Measurements from ENCODE around the gene REV3L. TPM values are rescaled to one million over a fixed set of nuclear protein-coding genes. Genes with fewer than 3 reads are reported as not detected.

REV3L gene
- total RNA-seq, 1 donor from 2014 or later: 22.2 TPM

DNA sequence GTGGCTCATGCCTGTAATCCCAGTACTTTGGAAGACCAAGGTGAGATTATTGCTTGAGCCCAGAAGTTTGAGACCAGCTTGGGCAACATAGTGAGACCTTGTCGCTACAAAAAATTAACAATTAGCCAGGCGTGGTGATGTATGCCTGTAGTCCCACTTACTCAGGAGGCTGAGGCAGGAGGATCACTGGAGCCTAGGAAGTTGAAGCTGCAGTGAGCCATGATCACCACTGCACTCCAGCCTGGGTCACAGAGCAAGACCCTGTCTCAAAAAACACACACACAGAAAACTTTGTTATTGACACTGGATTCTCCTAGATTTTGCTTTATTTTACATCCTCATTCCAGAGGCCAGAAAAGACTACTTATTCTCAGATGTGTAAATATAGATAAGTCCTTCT, 9.5 kb upstream of the REV3L start:
- Mint-ChIP-seq H3K4me1 (peaks cover 18% of the 10 kb centered on the region), H3K36me3 (ENCODE audit: low read depth) (peaks cover 7% of the 10 kb centered on the region), H3K9me3 (no peaks in the 10 kb centered on the region), H3K27ac (ENCODE audit: unreplicated experiment) (no peak overlapping the region), H3K4me3 (no peak overlapping the region), H3K27me3 (ENCODE audit: low read depth) (no peaks in the 10 kb centered on the region)
- no peak for DNase-seq (ENCODE audit: low read depth, low spot score)
- TF ChIP-seq, protein P1, sequence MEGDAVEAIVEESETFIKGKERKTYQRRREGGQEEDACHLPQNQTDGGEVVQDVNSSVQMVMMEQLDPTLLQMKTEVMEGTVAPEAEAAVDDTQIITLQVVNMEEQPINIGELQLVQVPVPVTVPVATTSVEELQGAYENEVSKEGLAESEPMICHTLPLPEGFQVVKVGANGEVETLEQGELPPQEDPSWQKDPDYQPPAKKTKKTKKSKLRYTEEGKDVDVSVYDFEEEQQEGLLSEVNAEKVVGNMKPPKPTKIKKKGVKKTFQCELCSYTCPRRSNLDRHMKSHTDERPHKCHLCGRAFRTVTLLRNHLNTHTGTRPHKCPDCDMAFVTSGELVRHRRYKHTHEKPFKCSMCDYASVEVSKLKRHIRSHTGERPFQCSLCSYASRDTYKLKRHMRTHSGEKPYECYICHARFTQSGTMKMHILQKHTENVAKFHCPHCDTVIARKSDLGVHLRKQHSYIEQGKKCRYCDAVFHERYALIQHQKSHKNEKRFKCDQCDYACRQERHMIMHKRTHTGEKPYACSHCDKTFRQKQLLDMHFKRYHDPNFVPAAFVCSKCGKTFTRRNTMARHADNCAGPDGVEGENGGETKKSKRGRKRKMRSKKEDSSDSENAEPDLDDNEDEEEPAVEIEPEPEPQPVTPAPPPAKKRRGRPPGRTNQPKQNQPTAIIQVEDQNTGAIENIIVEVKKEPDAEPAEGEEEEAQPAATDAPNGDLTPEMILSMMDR (conservative IDR thresholded peaks at IDR 0.05): no peak

DNA sequence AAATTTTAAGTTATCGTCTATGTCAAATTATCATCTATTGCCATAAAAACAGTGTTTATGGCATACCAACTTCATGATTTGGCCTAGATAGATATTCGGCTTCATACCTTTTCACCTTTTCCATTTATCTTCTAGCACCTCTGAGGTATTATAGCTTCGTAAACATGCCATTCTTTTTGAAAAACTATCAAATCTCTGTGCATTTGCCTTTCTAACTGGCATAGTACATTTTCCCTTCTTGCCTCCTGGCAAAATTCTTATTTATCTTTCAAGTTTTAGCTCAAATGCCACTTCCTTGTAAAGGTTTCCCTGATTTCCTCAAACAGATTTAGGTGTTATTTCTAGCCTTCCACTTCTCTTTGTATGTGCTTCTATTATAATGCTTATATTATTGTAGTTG, 7.0 kb upstream of the REV3L start:
- no peak overlapping the region for H3K27ac Mint-ChIP-seq (ENCODE audit: unreplicated experiment)
- TF ChIP-seq, protein P1 (conservative IDR thresholded peaks at IDR 0.05): no peak
- peaks cover 20% of the 10 kb centered on the region for H3K4me1 Mint-ChIP-seq
- H3K9me3 Mint-ChIP-seq: no peaks in the 10 kb centered on the region
- DNase-seq (ENCODE audit: low read depth, low spot score): no peak
- no peak overlapping the region for H3K4me3 Mint-ChIP-seq
- no peaks in the 10 kb centered on the region for H3K27me3 Mint-ChIP-seq (ENCODE audit: low read depth)
- H3K36me3 Mint-ChIP-seq (ENCODE audit: low read depth): peaks cover 15% of the 10 kb centered on the region

DNA sequence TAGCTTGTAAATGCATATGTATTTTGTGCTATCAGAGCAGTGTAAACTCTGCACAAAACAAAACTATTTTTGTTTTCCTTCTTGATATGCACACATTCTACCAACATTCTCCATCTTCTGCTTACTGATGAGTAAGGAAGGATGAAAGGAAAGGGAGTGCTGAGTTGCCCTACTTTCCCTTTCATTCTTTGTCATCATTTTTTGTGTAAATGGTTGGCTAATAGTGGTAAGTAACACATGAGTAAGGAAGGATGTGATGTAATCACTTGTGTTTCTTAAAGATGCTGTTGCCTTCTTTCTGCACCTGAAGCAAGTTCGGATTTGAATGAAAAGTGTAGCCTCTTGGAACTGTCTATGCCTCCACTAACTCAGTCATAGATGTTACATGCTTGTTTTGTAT, 4.6 kb upstream of the REV3L start:
- peaks cover 18% of the 10 kb centered on the region for H3K36me3 Mint-ChIP-seq (ENCODE audit: low read depth)

DNA sequence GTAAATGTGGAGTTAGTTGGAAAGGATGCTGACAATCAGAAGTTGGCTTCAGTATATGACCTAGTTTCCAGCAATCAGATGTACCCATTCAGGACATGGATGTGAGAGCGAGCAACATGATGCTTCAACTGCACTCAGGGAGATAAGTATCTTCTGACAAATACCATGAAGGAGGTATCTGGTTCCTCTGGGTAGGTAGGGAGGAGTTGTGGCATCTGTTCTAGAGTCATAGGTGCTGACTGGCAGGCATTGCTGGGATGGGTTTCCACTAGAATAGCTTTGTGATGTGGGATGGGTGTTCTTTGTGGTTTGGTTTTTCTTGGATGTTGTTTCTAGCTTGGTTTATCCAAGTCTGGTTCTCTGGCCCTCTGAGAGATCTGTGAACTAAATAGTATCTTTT, 3.9 kb upstream of the REV3L start:
- TF ChIP-seq, protein P1 (conservative IDR thresholded peaks at IDR 0.05): no peak
- no peak overlapping the region for H3K27ac Mint-ChIP-seq (ENCODE audit: unreplicated experiment)
- H3K4me1 Mint-ChIP-seq: peaks cover 24% of the 10 kb centered on the region
- H3K36me3 Mint-ChIP-seq (ENCODE audit: low read depth): peaks cover 18% of the 10 kb centered on the region
- peaks cover 3% of the 10 kb centered on the region for H3K27me3 Mint-ChIP-seq (ENCODE audit: low read depth)
- DNase-seq (ENCODE audit: low read depth, low spot score): no peak
- peak overlapping the region; percentile 66 for H3K4me3 Mint-ChIP-seq
- no peaks in the 10 kb centered on the region for H3K9me3 Mint-ChIP-seq

More for the DNA sequence above, 4.6 kb upstream of the REV3L start:
- no peak overlapping the region for H3K27ac Mint-ChIP-seq (ENCODE audit: unreplicated experiment)
- no peak for DNase-seq (ENCODE audit: low read depth, low spot score)
- no peak overlapping the region for H3K4me3 Mint-ChIP-seq
- peaks cover 3% of the 10 kb centered on the region for H3K27me3 Mint-ChIP-seq (ENCODE audit: low read depth)
- H3K9me3 Mint-ChIP-seq: no peaks in the 10 kb centered on the region
- peaks cover 22% of the 10 kb centered on the region for H3K4me1 Mint-ChIP-seq
- TF ChIP-seq, protein P1 (conservative IDR thresholded peaks at IDR 0.05): no peak

DNA sequence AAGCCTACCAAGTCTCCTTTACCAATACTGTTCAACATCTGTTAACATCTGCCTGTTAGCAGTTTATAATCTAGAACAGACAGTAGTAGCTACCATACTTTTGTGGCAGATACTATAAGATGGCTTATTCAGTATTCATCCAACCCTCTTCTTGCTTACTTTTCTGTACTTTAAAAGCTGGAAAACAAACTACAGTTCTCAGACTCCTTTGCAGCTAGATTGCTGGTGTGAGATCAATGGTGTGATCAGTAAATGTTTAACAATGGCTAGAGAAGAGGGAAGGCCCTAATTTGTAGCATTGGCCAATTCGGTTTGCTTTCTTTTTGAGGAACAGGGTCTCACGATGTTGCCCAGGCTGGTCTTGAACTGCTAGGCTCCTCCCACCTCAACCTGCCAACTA, 3.5 kb upstream of the REV3L start:
- Mint-ChIP-seq H3K4me3 (no peak overlapping the region), H3K4me1 (peaks cover 28% of the 10 kb centered on the region), H3K36me3 (ENCODE audit: low read depth) (peaks cover 18% of the 10 kb centered on the region), H3K27ac (ENCODE audit: unreplicated experiment) (no peak overlapping the region), H3K9me3 (no peaks in the 10 kb centered on the region), H3K27me3 (ENCODE audit: low read depth) (peaks cover 3% of the 10 kb centered on the region)
- DNase-seq (ENCODE audit: low read depth, low spot score): no peak
- TF ChIP-seq, protein P1 (conservative IDR thresholded peaks at IDR 0.05): no peak

DNA sequence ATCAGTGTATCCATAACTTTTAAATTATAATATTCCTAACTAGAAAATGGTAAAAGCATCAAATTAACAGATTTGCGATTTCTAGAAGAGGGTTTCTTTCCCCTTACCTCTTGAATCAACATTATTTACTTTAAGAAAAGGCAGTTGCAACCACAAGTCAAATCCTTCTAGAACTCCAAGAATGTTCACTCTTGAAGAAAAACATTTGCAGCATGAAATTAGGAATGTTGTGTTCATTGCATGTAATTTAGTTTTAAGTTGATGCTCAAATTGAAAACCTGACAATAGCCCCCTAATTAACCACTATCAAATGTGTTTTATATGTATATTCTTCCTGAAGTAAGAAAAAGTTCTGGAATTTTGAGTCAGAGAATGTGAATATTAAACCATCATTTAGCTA, 2.3 kb upstream of the REV3L start:
- TF ChIP-seq, protein P1 (conservative IDR thresholded peaks at IDR 0.05): no peak
- Mint-ChIP-seq H3K4me1 (peaks cover 36% of the 10 kb centered on the region), H3K27ac (ENCODE audit: unreplicated experiment) (no peak overlapping the region), H3K9me3 (no peaks in the 10 kb centered on the region), H3K36me3 (ENCODE audit: low read depth) (peaks cover 18% of the 10 kb centered on the region), H3K27me3 (ENCODE audit: low read depth) (peaks cover 3% of the 10 kb centered on the region), H3K4me3 (peak overlapping the region; percentile 82)
- no peak for DNase-seq (ENCODE audit: low read depth, low spot score)
